Inferior parietal cortex (tissue), 1 donor: ENCODE results near the gene BARX1.
"Not testable (repeated sequence)": the region's sequence is repeated elsewhere in the genome, so short reads cannot be mapped to it uniquely, and the experiment has no call there.

Experiments
- DNase-seq: peaks from one replicate; pipeline ENCODE4 v3.0.0-alpha.2; 2016; ENCODE audit errors: extremely low spot score

BARX1 gene, protein sequence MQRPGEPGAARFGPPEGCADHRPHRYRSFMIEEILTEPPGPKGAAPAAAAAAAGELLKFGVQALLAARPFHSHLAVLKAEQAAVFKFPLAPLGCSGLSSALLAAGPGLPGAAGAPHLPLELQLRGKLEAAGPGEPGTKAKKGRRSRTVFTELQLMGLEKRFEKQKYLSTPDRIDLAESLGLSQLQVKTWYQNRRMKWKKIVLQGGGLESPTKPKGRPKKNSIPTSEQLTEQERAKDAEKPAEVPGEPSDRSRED

GRCh38 chr9:93955111-93955980 is at the start of gene BARX1:
Gene BARX1 (minus strand): TSS chr9:93955355. CDS start chr9:93955146, 209 bp downstream.
- DNase-seq, result no peak

- DNase-seq, result peak; percentile 34
Observed at GRCh38 chr9:94002316-94003140, 47.4 kb upstream of the BARX1 start.

DNA sequence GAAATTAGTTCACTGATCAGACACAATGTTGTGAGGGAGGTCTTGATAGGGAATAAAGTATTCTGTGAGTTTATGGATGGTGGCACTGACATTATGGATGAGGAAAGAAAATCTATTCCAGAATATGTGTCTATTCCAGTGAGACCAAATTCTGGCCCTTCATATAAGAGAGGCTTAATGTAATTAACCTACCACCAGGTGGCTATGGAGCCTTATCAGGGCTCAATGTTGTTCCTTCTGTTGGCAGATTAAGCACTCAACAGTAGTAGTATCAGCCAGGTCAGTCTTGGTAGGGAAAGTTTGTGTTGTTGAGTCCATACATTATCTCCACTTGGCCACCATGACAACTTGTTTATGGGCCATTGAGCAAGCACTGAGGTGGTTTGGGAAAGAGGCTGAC is 41.7 kb upstream of the BARX1 start:
- no peak for DNase-seq

DNA sequence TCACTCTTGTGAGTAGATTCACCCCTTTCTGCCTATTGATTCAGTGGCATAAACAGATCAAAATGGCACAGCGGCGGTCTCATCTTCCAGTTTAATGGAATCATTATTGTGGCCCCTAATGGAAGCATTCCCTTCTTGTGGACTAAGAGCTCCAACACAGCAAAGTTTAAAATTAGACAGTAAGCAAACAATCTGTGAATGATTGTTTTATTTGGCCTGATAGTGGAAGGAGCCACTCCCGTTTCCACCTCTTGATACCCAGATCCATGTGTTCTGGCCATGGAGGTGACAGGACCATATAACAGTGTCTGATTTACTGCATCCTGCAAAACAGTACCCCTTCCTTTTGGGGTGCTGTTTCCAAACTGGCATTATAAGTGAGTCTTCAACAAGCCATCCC is 41.2 kb upstream of the BARX1 start:
- DNase-seq, result no peak

DNA sequence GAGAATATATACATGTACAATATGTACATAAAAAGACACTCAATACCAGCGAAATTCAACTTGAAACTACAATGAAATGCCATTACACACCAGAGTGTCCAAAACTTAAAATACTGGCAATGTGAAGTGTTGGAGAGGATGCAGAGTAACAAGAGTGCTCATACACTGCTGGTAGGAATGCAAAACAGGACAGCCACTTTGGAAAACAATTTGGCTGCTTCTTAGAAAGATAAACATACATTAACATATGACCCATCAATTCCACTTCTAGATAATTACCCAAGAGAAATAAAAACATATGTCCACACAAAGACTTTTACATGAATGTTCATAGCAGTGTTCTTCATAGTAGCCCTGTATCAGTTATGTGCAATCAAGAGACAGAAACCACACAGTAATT is 39.4 kb upstream of the BARX1 start:
- DNase-seq, result no peak

- DNase-seq, result no peak
Observed at GRCh38 chr9:93994132-93994531, 39.0 kb upstream of the BARX1 start.

DNA sequence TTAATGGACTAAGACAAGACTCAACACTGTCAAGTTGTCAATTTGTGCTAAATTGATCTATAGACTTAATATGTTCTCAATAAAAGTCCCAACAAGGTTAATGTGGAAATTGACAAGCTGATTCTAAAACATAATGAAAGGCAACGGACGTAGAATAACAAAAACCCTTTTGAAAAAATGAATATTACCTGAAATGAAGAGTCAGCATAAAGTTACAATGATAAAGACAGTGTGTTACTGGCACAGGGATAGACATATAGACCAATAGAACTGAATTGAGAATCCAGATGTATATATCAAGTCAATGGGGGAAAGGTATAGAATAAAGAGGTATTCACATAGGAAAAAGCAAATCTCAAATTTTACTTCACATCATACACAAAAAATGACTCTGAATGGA is 37.7 kb upstream of the BARX1 start:
- DNase-seq, result no peak

DNA sequence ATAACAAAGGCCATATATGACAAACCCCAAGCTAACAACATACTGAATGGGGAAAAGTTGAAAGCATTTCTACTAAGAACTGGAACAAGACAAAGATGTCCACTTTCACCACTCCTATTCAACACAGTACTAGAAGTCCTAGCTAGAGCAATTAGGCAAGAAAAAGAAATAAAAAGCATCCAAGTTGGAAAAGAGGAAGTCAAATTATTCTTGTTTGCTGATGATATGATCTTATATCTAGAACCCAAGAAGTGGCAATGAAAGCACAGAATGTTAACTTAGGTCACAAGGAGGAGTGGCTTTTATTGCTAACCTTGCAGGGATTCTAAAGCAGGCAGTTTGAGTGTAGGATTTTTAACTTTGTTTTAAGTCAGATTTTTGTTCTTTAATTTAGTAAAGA is 35.3 kb upstream of the BARX1 start:
- DNase-seq, result no peak

GRCh38 chr9:93988056-93988455 is 32.9 kb upstream of the BARX1 start:
- no peak for DNase-seq

GRCh38 chr9:93984860-93985259 is 29.7 kb upstream of the BARX1 start:
- DNase-seq, result no peak

DNA sequence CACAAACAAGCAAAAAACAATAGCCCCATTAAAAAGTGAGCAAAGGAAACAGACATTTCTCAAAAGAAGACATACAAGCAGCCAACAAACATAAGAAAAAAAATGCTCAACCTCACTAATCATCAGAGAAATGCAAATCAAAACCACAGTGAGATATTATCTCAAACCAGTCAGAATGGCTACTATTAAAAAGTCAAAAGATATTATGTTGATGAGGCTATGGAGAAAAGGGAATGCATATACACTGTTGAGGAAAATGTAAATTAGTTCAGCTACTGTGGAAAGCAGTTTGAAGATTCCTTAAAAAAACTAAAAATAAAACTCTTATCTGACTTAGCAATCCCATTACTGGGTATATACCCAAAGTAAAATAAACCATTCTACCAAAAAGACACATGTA is 28.7 kb upstream of the BARX1 start:
- no peak for DNase-seq

- DNase-seq, result no peak
Observed at GRCh38 chr9:93979721-93980120, 24.6 kb upstream of the BARX1 start.

DNA sequence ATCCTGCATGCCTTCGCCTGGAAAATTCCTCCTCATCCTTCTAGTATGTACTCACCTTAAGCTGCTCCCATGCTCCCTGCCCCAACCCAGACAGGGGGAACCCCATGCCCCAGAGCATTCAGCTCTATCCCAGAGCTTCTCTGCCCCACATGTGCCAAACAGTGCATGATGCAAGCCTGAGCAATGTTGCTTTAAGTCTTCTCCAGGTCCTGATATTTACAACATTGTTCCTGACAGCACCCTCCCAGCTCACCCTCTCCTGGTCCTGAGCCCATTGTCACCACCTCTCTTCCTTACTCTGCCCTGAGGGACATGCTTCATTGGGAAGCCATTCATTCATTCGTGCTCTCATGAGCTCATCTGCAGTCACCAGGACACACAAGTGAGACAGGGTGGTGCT is 23.4 kb upstream of the BARX1 start:
- no peak for DNase-seq

DNA sequence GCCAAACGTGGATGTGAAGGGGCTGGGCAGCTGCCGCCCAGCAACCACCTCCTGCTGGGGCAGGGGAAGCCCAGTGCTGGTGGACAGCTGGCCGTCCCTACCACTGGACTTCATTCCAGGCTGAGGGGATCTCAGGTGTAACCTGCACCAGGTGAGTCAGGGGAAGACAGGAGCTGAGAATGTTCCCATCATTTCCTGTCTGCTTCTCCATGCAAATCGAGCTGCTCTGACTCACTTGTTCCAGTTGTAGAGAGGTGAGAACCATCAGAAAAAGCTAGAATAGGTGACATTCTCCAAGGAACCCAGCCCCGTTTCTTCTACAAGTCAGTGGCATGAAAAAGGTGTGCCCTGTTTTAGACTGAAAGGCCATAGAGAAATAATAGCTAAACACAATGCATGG is 21.8 kb upstream of the BARX1 start:
- DNase-seq, result no peak

GRCh38 chr9:93976081-93976480 is 20.9 kb upstream of the BARX1 start:
- no peak for DNase-seq

DNA sequence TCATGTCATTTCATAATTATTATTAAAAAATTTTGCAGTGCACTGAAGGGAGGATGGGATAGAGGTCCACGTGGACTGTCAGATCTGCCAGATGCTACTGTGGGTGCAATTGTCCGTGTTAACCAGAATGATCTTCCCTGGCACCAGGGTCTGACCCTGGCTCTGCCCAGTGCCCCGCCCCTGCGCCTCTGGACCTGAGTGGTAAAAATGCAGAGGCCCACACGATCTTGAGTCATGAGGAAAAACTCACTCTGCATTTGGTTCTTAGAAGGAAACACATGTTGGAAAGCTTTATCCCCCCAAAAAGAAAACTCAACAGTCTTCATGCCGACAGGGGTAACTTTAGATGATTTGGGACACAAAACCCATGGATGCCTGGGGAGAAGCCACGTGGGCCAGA is 20.1 kb upstream of the BARX1 start:
- DNase-seq, result no peak

DNA sequence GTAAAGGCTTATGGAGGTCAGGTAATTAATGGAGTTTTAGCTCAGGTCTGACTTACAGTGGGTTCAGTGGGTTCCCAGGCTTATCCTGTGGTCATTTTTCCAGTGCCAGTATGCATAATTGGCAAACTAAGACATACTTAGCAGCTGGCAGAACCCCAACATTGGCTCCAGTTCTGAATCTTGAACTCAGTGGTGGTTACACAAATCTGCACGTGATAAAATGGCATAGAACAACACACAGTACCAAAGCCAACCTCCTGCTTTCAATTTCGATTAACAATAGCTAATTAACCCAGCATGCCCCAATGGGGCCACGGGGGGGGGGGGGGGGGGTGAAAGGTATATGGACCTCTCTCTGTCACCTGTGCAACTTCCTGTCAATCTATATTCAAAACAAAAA is 19.0 kb upstream of the BARX1 start:
- DNase-seq, result no peak

DNA sequence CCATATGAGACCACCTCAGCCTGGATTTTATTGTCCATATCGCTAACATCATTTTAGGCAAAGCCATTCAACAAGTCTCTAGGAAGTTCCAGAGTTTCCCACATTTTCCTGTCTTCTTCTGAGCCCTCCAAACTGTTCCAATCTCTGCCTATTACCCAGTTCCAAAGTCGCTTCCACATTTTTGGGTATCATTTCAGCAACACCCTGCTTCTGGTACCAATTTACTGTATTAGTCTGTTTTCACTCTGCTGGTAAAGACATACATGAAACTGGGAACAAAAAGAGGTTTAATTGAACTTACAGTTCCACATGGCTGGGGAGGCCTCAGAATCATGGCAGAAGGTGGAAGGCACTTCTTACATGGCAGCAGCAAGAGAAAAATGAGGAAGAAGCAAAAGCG is 17.5 kb upstream of the BARX1 start:
- not testable (repeated sequence) for DNase-seq

GRCh38 chr9:93969328-93969661 is 14.1 kb upstream of the BARX1 start:
- DNase-seq, result no peak

GRCh38 chr9:93968451-93969327 is 13.5 kb upstream of the BARX1 start:
- DNase-seq, result no peak

GRCh38 chr9:93967020-93967803 is 12.1 kb upstream of the BARX1 start:
- no peak for DNase-seq
